ENCODE measurements around the gene FYN.

DNA sequence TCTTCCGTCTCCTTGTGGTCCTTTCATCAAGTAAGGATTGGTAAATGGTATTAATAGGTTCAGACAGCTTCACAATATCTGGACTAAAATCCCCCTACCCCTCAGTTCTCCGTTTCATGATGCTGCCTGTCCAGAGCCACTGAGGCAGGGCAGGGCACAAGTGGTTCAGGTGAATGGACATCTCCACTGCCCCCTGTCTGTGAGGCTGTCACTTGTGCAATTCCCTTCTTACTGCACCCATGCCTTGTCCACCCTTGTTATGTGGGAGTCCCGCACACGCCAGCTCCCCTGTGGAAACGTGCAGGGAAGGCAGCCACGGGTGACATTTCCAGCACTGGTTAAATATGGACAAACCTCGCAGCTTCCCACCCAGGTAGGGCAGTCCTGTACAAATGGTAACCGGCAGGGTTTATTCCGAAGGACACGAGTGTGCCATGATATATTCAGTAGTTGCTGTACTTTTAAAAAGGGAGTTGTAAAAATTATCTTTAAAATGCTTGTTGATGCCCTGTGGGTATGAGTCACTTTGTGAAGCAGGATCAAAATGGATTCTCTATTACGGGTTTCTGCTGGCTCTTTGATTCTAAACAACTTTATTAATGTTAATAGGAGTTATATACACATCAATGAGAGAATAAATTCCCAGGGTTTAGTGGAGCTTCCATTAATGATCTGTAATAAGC lies 73.5 kb downstream of the FYN start:
- TF ChIP-seq, protein P1, sequence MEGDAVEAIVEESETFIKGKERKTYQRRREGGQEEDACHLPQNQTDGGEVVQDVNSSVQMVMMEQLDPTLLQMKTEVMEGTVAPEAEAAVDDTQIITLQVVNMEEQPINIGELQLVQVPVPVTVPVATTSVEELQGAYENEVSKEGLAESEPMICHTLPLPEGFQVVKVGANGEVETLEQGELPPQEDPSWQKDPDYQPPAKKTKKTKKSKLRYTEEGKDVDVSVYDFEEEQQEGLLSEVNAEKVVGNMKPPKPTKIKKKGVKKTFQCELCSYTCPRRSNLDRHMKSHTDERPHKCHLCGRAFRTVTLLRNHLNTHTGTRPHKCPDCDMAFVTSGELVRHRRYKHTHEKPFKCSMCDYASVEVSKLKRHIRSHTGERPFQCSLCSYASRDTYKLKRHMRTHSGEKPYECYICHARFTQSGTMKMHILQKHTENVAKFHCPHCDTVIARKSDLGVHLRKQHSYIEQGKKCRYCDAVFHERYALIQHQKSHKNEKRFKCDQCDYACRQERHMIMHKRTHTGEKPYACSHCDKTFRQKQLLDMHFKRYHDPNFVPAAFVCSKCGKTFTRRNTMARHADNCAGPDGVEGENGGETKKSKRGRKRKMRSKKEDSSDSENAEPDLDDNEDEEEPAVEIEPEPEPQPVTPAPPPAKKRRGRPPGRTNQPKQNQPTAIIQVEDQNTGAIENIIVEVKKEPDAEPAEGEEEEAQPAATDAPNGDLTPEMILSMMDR (IDR thresholded peaks at IDR 0.05; ENCODE audit: low read depth, low read length, poor library complexity, severe bottlenecking): no peak
- TF ChIP-seq EZH2phosphoT487 (IDR thresholded peaks at IDR 0.05; ENCODE audit: borderline replicate concordance, low read length): no peak

All from DOHH2 (cell line).